Kidney (tissue), 14 donors: ENCODE measurements around the gene TMX4. TPM values are rescaled to one million over a fixed set of nuclear protein-coding genes. Genes with fewer than 3 reads are reported as not detected.

Source experiments
- DNase-seq, 5 donors: peaks; one replicate each; pipeline ENCODE4 v3.0.0-alpha.2; 2013 to 2020
- FAIRE-seq: peaks from 2 replicates; lab custom pipeline; 2012; peaks lifted over from hg19 to GRCh38; lab: Jason Lieb, UNC
- H3K27ac ChIP-seq, 2 donors: one replicate each; pipeline ENCODE4 v1.7.0; 2013; ENCODE audit warnings: low read depth in 2 of 2, low read length in 2 of 2, inconsistent platforms in 1 of 2
- H3K27me3 ChIP-seq: one replicate; pipeline ENCODE4 v1.7.1; 2013; ENCODE audit warnings: low read length, inconsistent platforms; ENCODE audit not compliant: control insufficient read depth, insufficient read depth
- H3K36me3 ChIP-seq, 3 donors: one replicate each; pipeline versions ENCODE4 v1.7.0 to v1.7.1; 2013; ENCODE audit warnings: low read length in 3 of 3, control low read depth in 1 of 3, inconsistent platforms in 1 of 3; ENCODE audit not compliant: insufficient read depth in 3 of 3, control insufficient read depth in 2 of 3
- H3K4me1 ChIP-seq, 3 donors: one replicate each; pipeline versions ENCODE4 v1.7.0 to v1.7.1; 2013; ENCODE audit warnings: low read length in 3 of 3, inconsistent platforms in 1 of 3, low read depth in 1 of 3; ENCODE audit not compliant: control insufficient read depth in 2 of 3, insufficient read depth in 2 of 3
- H3K4me3 ChIP-seq, 3 donors: one replicate each; pipeline versions ENCODE4 v1.7.0 to v1.8.1; 2013; ENCODE audit warnings: low read length in 3 of 3, control low read depth in 1 of 3, inconsistent platforms in 1 of 3
- H3K9ac ChIP-seq, 3 donors: one replicate each; pipeline versions ENCODE4 v1.7.0 to v1.7.1; 2013; ENCODE audit warnings: low read length in 3 of 3, control low read depth in 1 of 3, inconsistent platforms in 1 of 3
- H3K9me3 ChIP-seq, 3 donors: one replicate each; pipeline versions ENCODE4 v1.7.0 to v1.7.1; 2013; ENCODE audit warnings: low read length in 3 of 3, control low read depth in 1 of 3, inconsistent platforms in 1 of 3; ENCODE audit not compliant: control insufficient read depth in 2 of 3, insufficient read depth in 1 of 3
- CTCF ChIP-seq: IDR thresholded peaks from 3 replicates; pipeline ENCODE4 v1.5.1; 2012; ENCODE audit warnings: mild to moderate bottlenecking, moderate library complexity, borderline replicate concordance; ENCODE audit not compliant: insufficient read depth; ENCODE audit errors: extremely low read depth
- intact Hi-C: fragments of 100-400 bp; cut with DNase I; formaldehyde crosslinking; loops from one replicate; pipeline ENCODE4 v1.11.1; 2022
- polyA plus RNA-seq: library from polyadenylated mRNA; stranded (reverse); fragments of 350-450 nt; fragmentation: Illumina TruSeq; extraction: RNeasy Lipid Tissue Mini Kit (QIAGEN cat#74804); gene quantifications from one replicate; pipeline ENCODE4 v1.2.3, GENCODE V29; 2014; ENCODE audit warnings: low read depth, low replicate concordance; ENCODE audit not compliant: insufficient read depth
- total RNA-seq: library from RNA; stranded (reverse); fragmentation: NEBNext Ultra II Directional; extraction: Animal tissue kit (Norgen Biotek cat#: 25700); gene quantifications from one replicate; pipeline ENCODE4 v1.2.1, GENCODE V29; 2021
- donor health status: control.
- donor health status: control.
- donor health status: control.
- donor health status: control.
- donor health status: control.
- donor health status: DM: yes; HTN: yes; CAD: no.
- donor health status: Normal renal cell carcinoma (clear cell type).

The TMX4 gene
- total and polyA plus RNA-seq, 2 donors from 2014 or later = 20.7 to 90.8 TPM

- intact Hi-C loops = no loop called here
- TF ChIP-seq CTCF = no peak
Measured at GRCh38 chr20:8005575-8006366, 13.8 kb downstream of the TMX4 start.

GRCh38 chr20:8005033-8005432 lies 14.5 kb downstream of the TMX4 start:
- Histone ChIP-seq H3K27me3 (no peaks in the 10 kb centered on the region), H3K9me3 (no peaks in the 10 kb centered on the region), H3K4me1 (no peaks in the 10 kb centered on the region), H3K27ac (no peak overlapping the region), H3K9ac (no peak overlapping the region), H3K4me3 (no peak overlapping the region), H3K36me3 (peaks cover 0 to 6% (median 2%) of the 10 kb centered on the region in 3 donors)
- intact Hi-C loops = no loop called here
- TF ChIP-seq CTCF = no peak
- FAIRE-seq (no peak), DNase-seq (peak in 1 of 5 donors; percentile 10)

More at GRCh38 chr20:8005575-8006366, 13.8 kb downstream of the TMX4 start:
- Histone ChIP-seq H3K27ac (no peak overlapping the region), H3K9me3 (no peaks in the 10 kb centered on the region), H3K4me3 (no peak overlapping the region), H3K27me3 (no peaks in the 10 kb centered on the region), H3K9ac (no peak overlapping the region), H3K36me3 (no peaks in the 10 kb centered on the region), H3K4me1 (no peaks in the 10 kb centered on the region)
- DNase-seq (no peak), FAIRE-seq (no peak)

GRCh38 chr20:8002056-8002455 lies 17.5 kb downstream of the TMX4 start:
- H3K36me3 ChIP-seq = peaks cover 3 to 22% (median 6%) of the 10 kb centered on the region in 3 donors
- no peak for FAIRE-seq
- intact Hi-C loops = no loop called here

More at GRCh38 chr20:8002056-8002455, 17.5 kb downstream of the TMX4 start:
- no peaks in the 10 kb centered on the region for H3K27me3 ChIP-seq
- no peak overlapping the region for H3K27ac ChIP-seq
- H3K4me1 ChIP-seq = no peaks in the 10 kb centered on the region
- H3K4me3 ChIP-seq = no peak overlapping the region
- no peaks in the 10 kb centered on the region for H3K9me3 ChIP-seq
- no peak overlapping the region for H3K9ac ChIP-seq
- TF ChIP-seq CTCF = no peak
- DNase-seq = no peak
